ENCODE measurements around the gene CRYBG1.

The CRYBG1 gene

GRCh38 chr6:106530502-106530901 is 170.0 kb downstream of the CRYBG1 start:
- Mint-ChIP-seq H3K9me3 (no peaks in the 10 kb centered on the region), H3K27me3 (no peaks in the 10 kb centered on the region), H3K36me3 (ENCODE audit: low read depth) (peaks cover 96% of the 10 kb centered on the region), H3K27ac (no peak overlapping the region), H3K4me3 (no peak overlapping the region), H3K4me1 (ENCODE audit: low read depth) (peaks cover 49% of the 10 kb centered on the region)
- intact Hi-C loops (cut with micrococcal nuclease): no loop called here

DNA sequence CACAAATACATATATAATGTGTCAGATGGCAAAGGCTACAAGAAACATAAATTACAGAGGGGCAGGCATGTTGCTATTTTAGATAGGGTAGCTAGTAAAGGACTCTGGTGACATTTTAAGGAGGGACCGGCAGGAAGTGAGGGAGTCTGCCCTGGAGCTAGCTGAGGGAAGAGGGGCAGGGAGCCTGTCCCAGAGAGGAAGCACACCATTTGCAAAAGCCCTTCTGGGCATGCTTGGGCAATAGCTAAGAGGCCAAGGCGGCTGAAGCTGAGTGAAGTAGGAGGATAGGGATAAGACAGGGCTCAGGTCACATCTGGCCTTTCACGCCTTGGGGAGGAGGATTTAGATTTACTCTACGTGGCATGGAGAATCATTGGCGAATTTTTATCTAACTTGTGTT is 172.5 kb downstream of the CRYBG1 start:
- intact Hi-C loops (cut with micrococcal nuclease): no loop called here
- Mint-ChIP-seq H3K4me1 (ENCODE audit: low read depth) (peaks cover 56% of the 10 kb centered on the region), H3K36me3 (ENCODE audit: low read depth) (peaks cover 94% of the 10 kb centered on the region), H3K27ac (peak overlapping the region; percentile 80), H3K9me3 (no peaks in the 10 kb centered on the region), H3K27me3 (no peaks in the 10 kb centered on the region), H3K4me3 (no peak overlapping the region)

GRCh38 chr6:106534004-106534403 is 173.5 kb downstream of the CRYBG1 start:
- peaks cover 58% of the 10 kb centered on the region for H3K4me1 Mint-ChIP-seq (ENCODE audit: low read depth)
- peaks cover 92% of the 10 kb centered on the region for H3K36me3 Mint-ChIP-seq (ENCODE audit: low read depth)
- no peak overlapping the region for H3K4me3 Mint-ChIP-seq
- intact Hi-C loops (cut with micrococcal nuclease): no loop called here
- H3K27ac Mint-ChIP-seq: peak overlapping the region; percentile 80
- H3K9me3 Mint-ChIP-seq: no peaks in the 10 kb centered on the region
- no peaks in the 10 kb centered on the region for H3K27me3 Mint-ChIP-seq

DNA sequence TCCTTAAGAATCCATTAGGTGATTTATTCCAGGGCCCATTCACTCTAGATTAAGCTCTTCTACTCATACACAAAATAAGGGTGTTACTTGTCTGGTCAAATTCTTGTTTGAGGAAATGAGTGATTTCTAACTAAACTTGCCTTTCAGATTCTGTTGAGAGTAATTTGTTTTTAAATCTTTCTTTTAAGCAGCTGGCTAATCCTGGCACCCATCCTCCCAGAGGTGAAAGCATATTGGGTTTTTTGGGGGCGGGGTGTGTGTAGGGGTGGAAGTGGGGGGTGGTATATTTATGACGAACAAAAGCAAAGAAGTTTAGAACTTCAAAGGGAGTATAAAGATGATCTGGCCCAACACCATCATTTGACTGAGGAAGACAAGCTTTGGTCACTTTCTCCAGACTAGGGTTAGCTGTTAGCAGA is 174.1 kb downstream of the CRYBG1 start:
- H3K36me3 Mint-ChIP-seq (ENCODE audit: low read depth): peaks cover 92% of the 10 kb centered on the region
- no peaks in the 10 kb centered on the region for H3K27me3 Mint-ChIP-seq
- intact Hi-C loops (cut with micrococcal nuclease): no loop called here
- peaks cover 64% of the 10 kb centered on the region for H3K4me1 Mint-ChIP-seq (ENCODE audit: low read depth)
- H3K27ac Mint-ChIP-seq: peak overlapping the region; percentile 80
- no peak overlapping the region for H3K4me3 Mint-ChIP-seq
- H3K9me3 Mint-ChIP-seq: no peaks in the 10 kb centered on the region

GRCh38 chr6:106535012-106535411 is 174.5 kb downstream of the CRYBG1 start:
- Mint-ChIP-seq H3K27ac (peak overlapping the region; percentile 80), H3K27me3 (no peaks in the 10 kb centered on the region), H3K4me1 (ENCODE audit: low read depth) (peaks cover 68% of the 10 kb centered on the region), H3K36me3 (ENCODE audit: low read depth) (peaks cover 92% of the 10 kb centered on the region), H3K9me3 (no peaks in the 10 kb centered on the region), H3K4me3 (no peak overlapping the region)
- intact Hi-C loops (cut with micrococcal nuclease): no loop called here

GRCh38 chr6:106536357-106536756 is 175.8 kb downstream of the CRYBG1 start:
- peak overlapping the region; percentile 81 for H3K27ac Mint-ChIP-seq
- H3K4me3 Mint-ChIP-seq: no peak overlapping the region
- peaks cover 81% of the 10 kb centered on the region for H3K36me3 Mint-ChIP-seq (ENCODE audit: low read depth)
- no peaks in the 10 kb centered on the region for H3K9me3 Mint-ChIP-seq
- H3K27me3 Mint-ChIP-seq: no peaks in the 10 kb centered on the region
- peaks cover 70% of the 10 kb centered on the region for H3K4me1 Mint-ChIP-seq (ENCODE audit: low read depth)
- intact Hi-C loops (cut with micrococcal nuclease): no loop called here

DNA sequence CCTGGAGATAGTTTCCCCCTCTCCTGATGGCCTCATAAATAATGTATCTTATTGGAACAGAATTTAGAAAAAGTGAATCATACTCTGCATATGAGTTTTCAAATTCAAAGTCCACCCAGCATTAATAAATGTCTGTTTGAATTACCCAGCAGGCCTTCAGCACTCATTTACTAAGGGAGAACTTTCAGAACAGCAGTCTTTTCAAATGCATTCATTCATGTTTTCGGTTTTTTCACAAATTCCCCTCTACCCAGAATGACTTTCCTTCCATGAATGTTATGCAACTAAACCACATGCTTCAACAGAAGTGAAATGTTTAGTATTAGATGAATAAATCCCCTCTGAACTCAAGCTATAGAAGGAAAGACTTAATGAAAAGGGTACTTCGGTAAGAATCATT is 176.3 kb downstream of the CRYBG1 start:
- peak overlapping the region; percentile 81 for H3K27ac Mint-ChIP-seq
- peaks cover 69% of the 10 kb centered on the region for H3K4me1 Mint-ChIP-seq (ENCODE audit: low read depth)
- H3K27me3 Mint-ChIP-seq: no peaks in the 10 kb centered on the region
- intact Hi-C loops (cut with micrococcal nuclease): no loop called here
- no peaks in the 10 kb centered on the region for H3K9me3 Mint-ChIP-seq
- H3K4me3 Mint-ChIP-seq: no peak overlapping the region
- H3K36me3 Mint-ChIP-seq (ENCODE audit: low read depth): peaks cover 76% of the 10 kb centered on the region

DNA sequence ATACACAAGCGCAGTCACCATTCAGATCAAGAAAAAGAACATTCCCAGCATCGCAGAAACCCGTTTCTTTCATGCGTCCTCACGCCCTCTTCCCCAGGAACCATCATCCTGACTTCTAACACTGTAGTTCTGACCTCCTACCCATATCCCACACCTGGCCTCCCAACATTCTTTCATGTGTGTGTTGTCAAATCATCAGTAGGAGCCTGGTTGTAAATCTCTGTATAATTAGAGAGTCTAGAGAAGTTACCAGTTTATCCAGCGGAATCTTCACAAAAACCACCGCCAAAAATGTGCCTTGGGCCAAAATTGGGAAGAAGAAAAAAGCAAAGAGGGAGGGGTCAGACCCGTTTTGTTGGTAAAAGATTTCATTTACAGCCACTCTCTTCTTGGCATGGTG is 177.1 kb downstream of the CRYBG1 start:
- peaks cover 70% of the 10 kb centered on the region for H3K36me3 Mint-ChIP-seq (ENCODE audit: low read depth)
- H3K27me3 Mint-ChIP-seq: no peaks in the 10 kb centered on the region
- peak overlapping the region; percentile 81 for H3K27ac Mint-ChIP-seq
- no peaks in the 10 kb centered on the region for H3K9me3 Mint-ChIP-seq
- H3K4me1 Mint-ChIP-seq (ENCODE audit: low read depth): peaks cover 69% of the 10 kb centered on the region
- H3K4me3 Mint-ChIP-seq: no peak overlapping the region
- intact Hi-C loops (cut with micrococcal nuclease): loop anchor here (1.0 kb wide), 1 partner anchor 10 kb away; no protein-coding TSS in a partner anchor

DNA sequence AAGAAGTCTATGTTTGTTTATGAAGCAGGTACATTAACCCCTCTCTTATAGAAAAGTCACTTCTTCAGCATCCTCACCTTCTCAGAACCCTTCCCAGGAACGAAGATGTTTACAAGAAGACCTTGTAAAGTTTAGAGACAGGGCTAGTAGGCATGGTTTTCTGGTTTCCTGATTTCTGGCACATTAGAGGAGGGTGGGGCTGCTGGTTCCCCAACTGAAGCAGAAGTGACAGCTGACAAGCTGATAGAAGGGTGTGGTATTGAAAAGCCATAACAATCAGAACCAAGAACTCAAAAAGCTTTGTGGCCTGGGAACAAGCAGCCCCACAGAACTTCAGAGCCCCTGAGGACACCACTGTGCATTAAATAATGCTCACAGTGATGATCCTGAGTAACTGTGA is 177.6 kb downstream of the CRYBG1 start:
- Mint-ChIP-seq H3K27me3 (no peaks in the 10 kb centered on the region), H3K27ac (peak overlapping the region; percentile 81), H3K4me1 (ENCODE audit: low read depth) (peaks cover 64% of the 10 kb centered on the region), H3K9me3 (no peaks in the 10 kb centered on the region), H3K4me3 (no peak overlapping the region), H3K36me3 (ENCODE audit: low read depth) (peaks cover 70% of the 10 kb centered on the region)
- intact Hi-C loops (cut with micrococcal nuclease): loop anchor here (1.0 kb wide), 1 partner anchor 9 kb away; no protein-coding TSS in a partner anchor

DNA sequence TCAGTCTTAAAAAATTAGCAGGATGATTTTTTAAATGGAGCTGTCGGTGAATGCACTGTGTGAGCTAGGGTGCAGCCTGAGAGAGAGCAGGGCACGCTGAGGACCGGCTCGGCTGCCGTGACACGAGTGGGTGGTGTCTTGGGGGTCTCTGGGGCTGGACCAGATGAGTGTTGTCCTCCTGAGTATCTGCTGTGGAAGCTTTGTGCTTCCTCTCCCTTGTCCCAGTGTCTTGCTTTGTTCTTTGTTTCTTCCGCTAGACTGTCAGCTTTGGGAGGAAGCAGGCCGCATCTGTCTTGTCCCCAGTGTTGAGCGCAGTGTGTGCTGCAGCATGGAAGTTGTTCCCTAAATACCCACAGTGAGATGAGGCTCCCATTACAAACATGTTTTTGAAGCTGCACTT is 179.4 kb downstream of the CRYBG1 start:
- H3K27ac Mint-ChIP-seq: peak overlapping the region; percentile 81

DNA sequence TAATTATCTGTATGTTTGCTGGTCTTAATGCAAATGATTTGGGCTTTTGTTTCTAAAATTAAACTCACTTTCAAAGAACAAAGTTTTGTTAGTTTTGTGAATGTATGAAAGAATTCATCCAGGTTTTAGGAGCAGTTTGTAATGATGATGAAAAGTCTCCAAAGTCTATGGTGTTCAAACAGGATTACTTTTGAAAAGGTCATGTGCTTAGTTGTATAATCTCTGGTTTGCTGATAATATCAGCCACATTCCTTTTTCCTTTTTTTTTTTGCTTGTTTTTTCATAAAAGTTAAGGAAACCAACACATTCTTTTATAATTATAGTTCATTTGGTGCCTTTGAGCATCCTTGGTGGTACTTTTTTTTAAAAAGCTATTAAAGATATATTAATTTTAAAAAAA is 179.9 kb downstream of the CRYBG1 start:
- no peaks in the 10 kb centered on the region for H3K9me3 Mint-ChIP-seq
- no peak overlapping the region for H3K4me3 Mint-ChIP-seq
- H3K27me3 Mint-ChIP-seq: no peaks in the 10 kb centered on the region
- peak overlapping the region; percentile 81 for H3K27ac Mint-ChIP-seq
- H3K4me1 Mint-ChIP-seq (ENCODE audit: low read depth): peaks cover 60% of the 10 kb centered on the region
- H3K36me3 Mint-ChIP-seq (ENCODE audit: low read depth): peaks cover 70% of the 10 kb centered on the region
- intact Hi-C loops (cut with micrococcal nuclease): no loop called here

More for the DNA sequence above, 179.4 kb downstream of the CRYBG1 start:
- intact Hi-C loops (cut with micrococcal nuclease): no loop called here
- Mint-ChIP-seq H3K4me1 (ENCODE audit: low read depth) (peaks cover 61% of the 10 kb centered on the region), H3K27me3 (no peaks in the 10 kb centered on the region), H3K4me3 (peak overlapping the region; percentile 14), H3K9me3 (no peaks in the 10 kb centered on the region), H3K36me3 (ENCODE audit: low read depth) (peaks cover 70% of the 10 kb centered on the region)

DNA sequence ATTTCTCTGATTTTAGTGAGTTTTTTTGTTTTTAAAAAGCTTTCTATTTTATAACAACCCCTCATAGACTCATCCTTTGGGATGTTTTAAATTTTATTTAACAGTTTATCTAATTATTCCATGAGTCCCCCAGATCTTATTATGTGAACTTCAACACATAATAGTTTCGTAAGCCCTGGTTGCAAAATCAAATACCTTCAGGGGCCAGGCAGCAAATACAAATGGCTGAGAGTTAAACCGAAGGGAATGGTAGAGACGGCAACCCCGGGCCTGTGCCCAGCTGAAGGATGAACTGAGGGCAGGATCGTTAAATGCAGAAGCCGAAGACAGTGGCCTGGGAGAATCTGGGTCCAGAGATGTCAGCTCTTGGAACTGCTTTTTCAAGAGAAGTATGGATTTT is 180.4 kb downstream of the CRYBG1 start:
- intact Hi-C loops (cut with micrococcal nuclease): no loop called here
- no peaks in the 10 kb centered on the region for H3K27me3 Mint-ChIP-seq
- no peaks in the 10 kb centered on the region for H3K9me3 Mint-ChIP-seq
- H3K36me3 Mint-ChIP-seq (ENCODE audit: low read depth): peaks cover 72% of the 10 kb centered on the region
- no peak overlapping the region for H3K4me3 Mint-ChIP-seq
- peak overlapping the region; percentile 81 for H3K27ac Mint-ChIP-seq
- H3K4me1 Mint-ChIP-seq (ENCODE audit: low read depth): peaks cover 65% of the 10 kb centered on the region

DNA sequence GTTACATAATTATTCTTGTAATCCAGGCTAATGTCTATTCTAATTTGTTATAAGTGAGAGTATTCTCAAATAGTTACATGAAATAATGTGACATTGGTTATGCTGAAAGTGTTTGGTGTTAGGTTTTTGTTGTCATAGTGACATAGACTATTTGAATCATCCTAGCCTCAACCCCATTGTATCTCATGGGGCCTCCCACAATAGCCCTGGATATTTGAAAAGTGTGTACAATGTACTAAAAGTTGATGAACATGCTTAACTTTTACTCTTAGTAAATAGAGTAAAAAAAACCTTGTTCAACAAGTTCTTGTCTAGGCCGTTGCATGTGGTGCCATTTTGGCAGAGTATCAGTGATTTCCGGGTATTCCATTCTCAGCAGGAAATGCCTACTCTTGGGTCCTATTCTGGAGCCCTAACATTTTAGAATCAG is 185.8 kb downstream of the CRYBG1 start:
- Mint-ChIP-seq H3K27ac (peak overlapping the region; percentile 95), H3K4me1 (ENCODE audit: low read depth) (peaks cover 68% of the 10 kb centered on the region), H3K9me3 (no peaks in the 10 kb centered on the region), H3K36me3 (ENCODE audit: low read depth) (peaks cover 72% of the 10 kb centered on the region), H3K4me3 (no peak overlapping the region), H3K27me3 (no peaks in the 10 kb centered on the region)
- intact Hi-C loops (cut with micrococcal nuclease): loop anchor here (2.0 kb wide), 1 partner anchor 33 kb away; no protein-coding TSS in a partner anchor

- peaks cover 69% of the 10 kb centered on the region for H3K4me1 Mint-ChIP-seq (ENCODE audit: low read depth)
- H3K27me3 Mint-ChIP-seq: no peaks in the 10 kb centered on the region
- H3K4me3 Mint-ChIP-seq: peak overlapping the region; percentile 35
- H3K27ac Mint-ChIP-seq: peak overlapping the region; percentile 95
- no peaks in the 10 kb centered on the region for H3K9me3 Mint-ChIP-seq
- H3K36me3 Mint-ChIP-seq (ENCODE audit: low read depth): peaks cover 78% of the 10 kb centered on the region
- intact Hi-C loops (cut with micrococcal nuclease): loop anchor here (1.0 to 2.0 kb wide), 3 partner anchors 9 to 34 kb away; no protein-coding TSS in a partner anchor
Measured at GRCh38 chr6:106546691-106547414, 186.3 kb downstream of the CRYBG1 start.
